IgD-negative memory B cell (primary cell): ENCODE results near the gene RGS3. TPM values are rescaled to one million over a fixed set of nuclear protein-coding genes. Genes with fewer than 3 reads are reported as not detected.

Experiments used
- H3K27ac Mint-ChIP-seq, 3 donors: one replicate each; pipeline ENCODE4 v1.8.0; 2020 to 2022; ENCODE audit warnings: mild to moderate bottlenecking in 3 of 3, mixed read lengths in 3 of 3, moderate library complexity in 1 of 3
- H3K27me3 Mint-ChIP-seq: one replicate; pipeline ENCODE4 v1.8.0; 2021; ENCODE audit warnings: mixed read lengths
- H3K36me3 Mint-ChIP-seq: one replicate; pipeline ENCODE4 v1.8.0; 2020; ENCODE audit warnings: mild to moderate bottlenecking, mixed read lengths
- H3K4me1 Mint-ChIP-seq, 3 donors: one replicate each; pipeline ENCODE4 v1.8.0; 2020 to 2022; ENCODE audit warnings: mixed read lengths in 3 of 3, mild to moderate bottlenecking in 1 of 3
- H3K4me3 Mint-ChIP-seq, 4 donors: one replicate each; pipeline ENCODE4 v1.8.0; 2020 to 2022; ENCODE audit warnings: mild to moderate bottlenecking in 4 of 4, mixed read lengths in 4 of 4, moderate library complexity in 3 of 4
- H3K9me3 Mint-ChIP-seq, 3 donors: one replicate each; pipeline ENCODE4 v1.8.0; 2020 to 2021; ENCODE audit warnings: mixed read lengths in 3 of 3, mild to moderate bottlenecking in 1 of 3
- polyA plus RNA-seq: library from polyadenylated mRNA; unstranded; fragments of 300-500 nt; fragmentation: Illumina TruSeq; gene quantifications from one replicate; pipeline ENCODE4 v1.2.3, GENCODE V29; 2021

The RGS3 gene
- polyA plus RNA-seq, 1 donor from 2014 or later, result 16.2 TPM

DNA sequence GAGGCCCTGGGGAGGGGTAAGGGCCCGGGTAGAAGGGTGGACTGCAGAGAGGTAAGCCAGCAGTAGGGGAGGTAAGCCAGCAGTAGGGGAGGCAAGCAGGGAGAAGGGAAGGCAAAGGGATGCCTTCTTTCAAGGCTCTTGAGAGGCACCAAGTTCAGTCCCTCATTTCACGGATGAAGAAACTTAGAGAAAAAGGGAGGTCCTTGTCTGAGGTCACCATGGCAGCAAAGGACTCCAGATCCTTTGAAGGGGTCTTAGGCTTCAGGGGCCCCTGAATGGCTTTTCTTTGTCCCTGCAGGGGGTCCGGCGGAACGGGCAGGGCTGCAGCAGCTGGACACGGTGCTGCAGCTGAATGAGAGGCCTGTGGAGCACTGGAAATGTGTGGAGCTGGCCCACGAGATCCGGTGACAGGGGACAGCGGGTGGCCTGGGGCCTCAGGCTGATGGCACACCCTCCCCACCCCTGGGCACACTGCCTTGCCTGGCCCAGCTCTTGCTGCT, 42.6 kb downstream of the RGS3 start:
- peaks cover 0 to 4% (median 0%) of the 10 kb centered on the region in 3 donors for H3K4me1 Mint-ChIP-seq
- H3K36me3 Mint-ChIP-seq, result peaks cover 4% of the 10 kb centered on the region
- H3K27ac Mint-ChIP-seq, result peak overlapping the region in 1 of 3 donors; percentile 84
- no peak overlapping the region for H3K4me3 Mint-ChIP-seq
- peaks cover 2% of the 10 kb centered on the region for H3K27me3 Mint-ChIP-seq
- no peaks in the 10 kb centered on the region for H3K9me3 Mint-ChIP-seq

DNA sequence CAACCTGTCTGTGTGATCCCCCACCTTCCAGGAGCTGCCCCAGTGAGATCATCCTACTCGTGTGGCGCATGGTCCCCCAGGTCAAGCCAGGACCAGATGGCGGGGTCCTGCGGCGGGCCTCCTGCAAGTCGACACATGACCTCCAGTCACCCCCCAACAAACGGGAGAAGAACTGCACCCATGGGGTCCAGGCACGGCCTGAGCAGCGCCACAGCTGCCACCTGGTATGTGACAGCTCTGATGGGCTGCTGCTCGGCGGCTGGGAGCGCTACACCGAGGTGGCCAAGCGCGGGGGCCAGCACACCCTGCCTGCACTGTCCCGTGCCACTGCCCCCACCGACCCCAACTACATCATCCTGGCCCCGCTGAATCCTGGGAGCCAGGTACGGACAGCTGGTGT, 43.7 kb downstream of the RGS3 start:
- Mint-ChIP-seq H3K27ac (no peak overlapping the region), H3K36me3 (peaks cover 3% of the 10 kb centered on the region), H3K4me3 (no peak overlapping the region), H3K27me3 (peaks cover 2% of the 10 kb centered on the region), H3K9me3 (no peaks in the 10 kb centered on the region), H3K4me1 (peaks cover 3 to 11% (median 5%) of the 10 kb centered on the region in 3 donors)

DNA sequence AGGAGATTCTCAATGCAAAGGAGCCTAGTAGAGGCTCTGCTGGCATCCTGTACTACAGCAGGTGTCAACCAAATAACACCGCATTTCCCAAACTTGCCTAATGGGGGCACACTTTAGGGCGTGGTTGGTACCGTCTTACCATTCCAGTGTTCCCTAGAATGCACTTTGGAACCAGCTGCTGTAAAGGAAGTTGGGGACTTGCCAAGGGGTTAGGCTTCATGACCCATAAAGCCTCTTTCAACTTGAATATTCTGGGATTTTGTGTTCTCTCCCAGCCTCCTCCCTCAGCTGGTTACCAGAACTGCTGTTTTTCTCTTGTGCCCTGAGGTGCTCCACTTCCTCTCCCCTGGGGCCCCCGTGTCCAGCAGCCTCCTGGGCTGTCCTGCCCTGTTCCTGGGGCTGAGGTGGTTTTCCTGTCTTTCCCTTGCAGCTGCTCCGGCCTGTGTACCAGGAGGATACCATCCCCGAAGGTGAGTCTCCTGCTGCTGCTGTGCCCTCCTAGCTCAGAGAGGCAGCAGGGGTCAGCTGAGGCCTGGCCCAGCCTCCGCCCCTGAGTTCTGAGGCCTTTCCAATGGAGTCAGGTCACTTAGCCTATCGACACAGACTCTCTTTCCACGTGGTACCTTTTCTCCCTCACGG, 44.7 kb downstream of the RGS3 start:
- Mint-ChIP-seq H3K9me3 (no peaks in the 10 kb centered on the region), H3K4me1 (peaks cover 8 to 12% (median 9%) of the 10 kb centered on the region in 3 donors), H3K36me3 (peaks cover 3% of the 10 kb centered on the region), H3K27ac (no peak overlapping the region), H3K27me3 (peaks cover 2% of the 10 kb centered on the region), H3K4me3 (no peak overlapping the region)

DNA sequence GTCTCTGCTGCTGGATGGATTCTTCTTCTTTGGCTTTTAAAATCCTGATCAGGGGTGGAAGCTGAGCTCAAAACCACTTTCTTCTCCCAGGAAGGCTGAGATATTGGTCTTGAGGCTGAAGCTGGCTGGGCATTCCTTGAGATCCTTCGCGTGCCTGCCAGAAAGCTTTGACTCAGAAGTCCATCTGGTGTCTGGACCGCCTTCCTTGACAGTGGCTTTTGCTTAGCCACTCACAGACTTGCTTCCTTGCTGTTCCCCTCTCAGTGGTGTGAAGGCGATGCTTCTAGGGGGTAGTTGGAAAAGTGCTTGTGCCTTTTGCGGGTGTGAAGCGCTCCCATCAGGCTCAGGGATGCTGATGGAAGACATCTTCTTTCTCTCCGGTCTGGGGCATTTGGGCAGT, 45.9 kb downstream of the RGS3 start:
- H3K27me3 Mint-ChIP-seq, result peaks cover 2% of the 10 kb centered on the region
- peaks cover 9 to 12% (median 9%) of the 10 kb centered on the region in 3 donors for H3K4me1 Mint-ChIP-seq
- H3K9me3 Mint-ChIP-seq, result no peaks in the 10 kb centered on the region
- H3K4me3 Mint-ChIP-seq, result no peak overlapping the region
- H3K27ac Mint-ChIP-seq, result no peak overlapping the region
- H3K36me3 Mint-ChIP-seq, result peaks cover 3% of the 10 kb centered on the region

DNA sequence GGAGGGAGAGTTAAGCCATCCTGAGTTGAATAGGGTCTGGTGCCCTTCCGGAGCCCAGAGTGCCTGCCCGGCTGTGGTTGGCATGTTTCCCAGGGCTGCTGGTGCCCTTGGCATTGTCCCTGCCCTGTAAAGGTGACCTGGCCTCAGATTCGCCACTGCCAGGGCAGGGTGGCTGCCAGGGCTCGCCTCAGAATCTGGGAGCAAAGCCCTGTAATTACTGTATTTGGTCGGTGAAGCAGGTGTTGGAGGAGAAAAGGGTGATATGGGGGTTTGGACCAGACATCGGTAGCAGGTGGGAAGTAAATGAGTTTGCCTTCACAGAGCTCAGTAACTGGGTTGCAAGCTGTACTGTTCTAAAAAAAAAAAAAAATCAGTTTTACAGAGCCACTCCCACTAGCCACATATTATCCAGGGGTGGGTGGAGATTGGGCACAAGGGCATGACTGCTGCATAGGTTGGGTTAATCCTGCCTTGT, 47.6 kb downstream of the RGS3 start:
- no peak overlapping the region for H3K27ac Mint-ChIP-seq
- no peak overlapping the region for H3K4me3 Mint-ChIP-seq
- peaks cover 9 to 13% (median 12%) of the 10 kb centered on the region in 3 donors for H3K4me1 Mint-ChIP-seq
- H3K36me3 Mint-ChIP-seq, result no peaks in the 10 kb centered on the region
- no peaks in the 10 kb centered on the region for H3K9me3 Mint-ChIP-seq
- H3K27me3 Mint-ChIP-seq, result peaks cover 2% of the 10 kb centered on the region

DNA sequence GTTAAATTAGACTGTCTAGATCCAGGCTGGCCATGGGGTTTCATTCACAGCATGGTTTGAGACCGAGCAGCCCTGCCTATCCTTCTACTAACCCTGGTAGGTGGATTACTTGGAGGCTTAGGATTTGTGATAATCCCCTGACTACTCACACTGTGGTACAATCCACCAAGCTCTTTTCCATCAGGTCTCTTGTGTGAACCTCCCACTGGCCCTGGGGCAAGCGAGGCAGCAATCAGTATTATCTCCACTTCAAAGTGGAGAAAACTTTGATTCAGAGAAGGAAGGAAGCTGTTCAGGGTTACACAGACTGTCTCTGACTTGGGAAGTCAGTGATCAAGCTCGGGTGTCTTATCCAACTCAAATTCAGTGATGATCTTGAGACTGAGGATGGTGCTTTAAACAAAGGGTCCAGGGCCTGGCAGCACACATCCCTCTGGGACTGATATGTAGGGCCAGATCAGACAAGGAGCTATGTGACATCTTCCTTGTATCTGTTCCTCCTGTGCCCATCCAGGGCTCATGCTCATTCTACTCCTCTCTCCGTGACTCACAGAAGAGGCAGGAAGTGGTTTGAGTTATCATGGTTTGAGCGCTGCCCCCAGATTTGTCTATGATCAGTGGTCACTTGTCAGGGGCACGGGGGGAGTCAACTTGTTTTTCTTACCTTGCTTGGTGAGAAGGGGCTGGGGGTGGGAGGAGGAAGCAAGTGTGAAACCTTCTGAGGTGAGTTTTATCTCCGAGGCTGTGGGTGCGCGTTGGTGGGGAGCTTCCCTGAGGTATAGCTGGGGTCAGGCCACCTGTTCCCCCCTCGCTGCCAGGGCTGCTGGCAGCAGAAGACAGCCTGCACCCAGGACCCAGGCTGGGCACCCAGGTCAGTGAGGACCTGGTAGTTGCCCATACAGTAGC, 48.6 kb downstream of the RGS3 start:
- Mint-ChIP-seq H3K4me3 (peak overlapping the region in 2 of 4 donors; percentile 31 to 73), H3K27ac (peak overlapping the region in 2 of 3 donors; percentile 3 to 92), H3K36me3 (no peaks in the 10 kb centered on the region), H3K4me1 (peaks cover 14 to 19% (median 17%) of the 10 kb centered on the region in 3 donors), H3K27me3 (peaks cover 2% of the 10 kb centered on the region), H3K9me3 (no peaks in the 10 kb centered on the region)

DNA sequence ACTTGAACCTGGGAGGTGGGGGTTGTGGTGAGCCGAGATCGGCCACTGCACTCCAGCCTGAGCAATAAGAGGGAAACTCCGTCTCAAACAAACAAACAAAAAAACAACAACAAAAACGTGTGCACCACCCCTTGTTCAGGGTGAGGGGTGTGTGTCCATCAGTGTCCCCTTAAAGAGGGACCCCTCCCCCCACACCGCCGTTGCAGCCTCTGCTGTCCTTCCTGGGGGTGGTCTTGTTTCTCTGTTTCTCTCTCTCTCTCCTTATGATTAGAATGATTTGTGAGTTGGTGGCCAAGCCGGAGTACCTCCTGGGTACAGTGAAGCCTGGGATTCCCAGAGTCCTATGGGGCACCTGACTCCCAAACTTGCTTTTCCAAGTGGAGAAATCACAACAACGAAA, 49.6 kb downstream of the RGS3 start:
- Mint-ChIP-seq H3K4me1 (peaks cover 18 to 22% (median 22%) of the 10 kb centered on the region in 3 donors), H3K36me3 (no peaks in the 10 kb centered on the region), H3K27ac (no peak overlapping the region), H3K27me3 (peaks cover 2% of the 10 kb centered on the region), H3K4me3 (peak overlapping the region in 1 of 4 donors; percentile 42), H3K9me3 (no peaks in the 10 kb centered on the region)

DNA sequence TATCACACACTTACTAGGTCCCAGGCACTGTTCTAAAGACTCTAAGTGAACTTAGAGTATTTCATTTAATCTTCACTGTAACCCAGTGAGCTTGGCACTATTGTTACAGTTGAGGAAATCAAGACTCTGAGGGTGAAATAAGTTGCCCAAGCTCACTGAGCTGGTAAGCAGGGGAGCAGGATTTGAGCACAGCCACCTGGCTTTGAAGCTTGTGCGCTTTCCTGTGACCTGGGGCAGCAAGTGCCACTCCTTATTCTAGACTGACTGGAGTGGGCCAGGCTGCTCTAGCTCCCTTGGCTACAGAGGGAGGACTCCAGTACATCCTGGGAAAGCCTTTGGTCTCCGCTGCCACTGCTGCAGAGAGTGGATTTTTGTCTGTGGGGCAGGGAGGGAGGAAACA, 50.0 kb downstream of the RGS3 start:
- H3K27ac Mint-ChIP-seq, result no peak overlapping the region
- H3K36me3 Mint-ChIP-seq, result no peaks in the 10 kb centered on the region
- H3K27me3 Mint-ChIP-seq, result no peaks in the 10 kb centered on the region
- H3K4me1 Mint-ChIP-seq, result peaks cover 18 to 24% (median 22%) of the 10 kb centered on the region in 3 donors
- H3K9me3 Mint-ChIP-seq, result no peaks in the 10 kb centered on the region
- H3K4me3 Mint-ChIP-seq, result peak overlapping the region in 2 of 4 donors; percentile 24 to 42

DNA sequence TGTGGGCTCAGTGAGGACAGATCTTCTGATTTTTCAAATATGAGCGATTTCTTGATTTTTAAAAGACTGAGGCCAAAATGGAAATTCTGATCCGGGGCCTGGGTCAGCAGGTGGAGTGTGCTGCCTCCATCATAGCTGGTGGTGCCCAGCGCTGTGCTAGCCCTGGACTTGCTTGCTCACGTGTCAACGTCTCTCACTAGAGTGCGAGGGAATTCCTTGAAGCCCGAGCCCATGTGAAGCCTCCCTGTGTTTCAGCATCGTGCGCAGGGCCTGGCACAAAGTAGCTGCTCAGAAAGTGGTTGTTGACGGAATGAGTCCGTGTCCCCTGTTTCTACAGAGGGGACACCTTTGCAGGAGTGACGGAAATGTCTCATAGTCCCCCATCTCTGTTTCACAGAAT, 50.5 kb downstream of the RGS3 start:
- Mint-ChIP-seq H3K27ac (no peak overlapping the region), H3K4me1 (peaks cover 20 to 27% (median 22%) of the 10 kb centered on the region in 3 donors)

DNA sequence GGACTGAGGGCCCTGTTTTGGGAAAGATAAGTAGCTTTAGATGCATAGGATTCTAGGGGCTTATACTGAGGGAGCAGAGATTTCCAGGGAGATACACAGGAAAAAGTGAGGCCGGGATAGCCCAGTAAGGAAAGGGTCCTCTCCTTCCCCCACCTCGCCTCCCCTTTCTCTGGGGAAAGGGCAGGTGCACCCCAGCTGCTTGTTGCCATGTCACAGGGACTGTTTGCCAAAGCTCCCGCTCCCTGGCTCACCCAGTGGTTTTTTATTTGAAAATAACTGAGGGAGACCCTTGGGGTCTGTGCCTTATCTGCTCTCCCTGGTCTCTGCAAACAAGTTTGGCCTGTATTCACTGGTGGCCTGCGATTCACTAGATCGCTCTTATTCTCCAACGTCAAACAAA, 51.2 kb downstream of the RGS3 start:
- Mint-ChIP-seq H3K4me1 (peaks cover 20 to 27% (median 22%) of the 10 kb centered on the region in 3 donors), H3K4me3 (no peak overlapping the region), H3K27ac (no peak overlapping the region), H3K36me3 (no peaks in the 10 kb centered on the region), H3K9me3 (no peaks in the 10 kb centered on the region), H3K27me3 (no peaks in the 10 kb centered on the region)

More for the DNA sequence above, 50.5 kb downstream of the RGS3 start:
- Mint-ChIP-seq H3K4me3 (no peak overlapping the region), H3K27me3 (no peaks in the 10 kb centered on the region), H3K9me3 (no peaks in the 10 kb centered on the region), H3K36me3 (no peaks in the 10 kb centered on the region)

DNA sequence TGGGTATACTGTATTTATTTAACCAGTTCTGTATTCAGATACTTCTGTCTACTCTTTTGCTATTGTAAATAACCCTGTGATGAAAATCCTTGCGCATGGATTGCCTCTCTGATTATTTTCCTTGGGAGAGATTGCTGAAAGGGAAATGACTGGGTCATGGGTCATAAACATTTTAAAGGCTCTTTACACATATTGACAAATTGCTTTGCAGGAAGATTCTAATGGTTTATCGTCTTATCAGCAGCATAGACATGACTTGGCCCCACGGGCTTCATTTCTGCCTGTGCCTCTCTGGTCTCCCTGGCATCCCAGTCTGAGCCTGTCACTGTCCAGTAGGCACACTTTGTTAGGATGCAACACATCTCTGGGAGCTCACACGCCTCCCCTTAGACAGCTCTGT, 52.3 kb downstream of the RGS3 start:
- Mint-ChIP-seq H3K4me3 (no peak overlapping the region), H3K27ac (peak overlapping the region in 1 of 3 donors; percentile 8), H3K4me1 (peaks cover 20 to 27% (median 22%) of the 10 kb centered on the region in 3 donors), H3K36me3 (no peaks in the 10 kb centered on the region), H3K9me3 (no peaks in the 10 kb centered on the region), H3K27me3 (no peaks in the 10 kb centered on the region)

DNA sequence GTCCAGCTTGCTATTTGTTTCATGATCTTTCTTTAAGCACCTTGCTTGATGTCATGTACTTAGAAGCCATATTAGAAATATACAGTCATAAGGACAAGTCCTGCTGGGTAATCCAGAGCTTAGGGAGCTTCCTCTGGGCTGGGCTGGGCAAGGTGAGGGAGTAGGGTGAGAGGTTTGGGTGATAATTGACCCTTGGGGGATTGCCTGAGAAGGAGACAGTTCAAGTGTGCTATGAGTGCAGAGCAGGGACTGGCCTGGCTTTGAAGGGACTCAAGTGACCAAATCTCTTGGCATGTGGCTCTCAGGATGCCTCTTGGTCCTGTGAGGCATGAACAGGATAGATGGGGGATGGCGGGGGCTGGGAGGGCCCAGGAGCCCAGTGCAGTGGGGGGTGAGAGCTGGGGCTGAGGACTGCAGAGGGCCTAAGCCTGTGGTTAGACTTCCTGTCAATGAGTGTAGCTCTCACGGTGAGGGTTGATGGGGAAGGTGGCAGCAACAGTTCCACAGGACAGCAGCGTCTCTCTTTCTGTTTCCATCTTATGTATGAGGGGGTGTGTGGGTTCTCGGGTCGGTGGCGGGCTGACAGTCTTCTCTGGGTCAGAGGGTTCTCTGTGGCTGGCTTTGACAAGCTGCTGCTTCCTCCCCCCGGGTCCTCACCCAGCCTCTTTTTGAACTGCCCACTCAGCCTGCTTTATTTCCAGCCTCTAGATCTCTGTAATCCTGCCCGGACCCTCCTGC, 53.5 kb downstream of the RGS3 start:
- Mint-ChIP-seq H3K27ac (peak overlapping the region; percentile 3 to 87 (median 48)), H3K27me3 (no peaks in the 10 kb centered on the region), H3K9me3 (no peaks in the 10 kb centered on the region), H3K4me3 (peak overlapping the region in 3 of 4 donors; percentile 68 to 75 (median 70)), H3K36me3 (no peaks in the 10 kb centered on the region), H3K4me1 (peaks cover 19 to 25% (median 20%) of the 10 kb centered on the region in 3 donors)

DNA sequence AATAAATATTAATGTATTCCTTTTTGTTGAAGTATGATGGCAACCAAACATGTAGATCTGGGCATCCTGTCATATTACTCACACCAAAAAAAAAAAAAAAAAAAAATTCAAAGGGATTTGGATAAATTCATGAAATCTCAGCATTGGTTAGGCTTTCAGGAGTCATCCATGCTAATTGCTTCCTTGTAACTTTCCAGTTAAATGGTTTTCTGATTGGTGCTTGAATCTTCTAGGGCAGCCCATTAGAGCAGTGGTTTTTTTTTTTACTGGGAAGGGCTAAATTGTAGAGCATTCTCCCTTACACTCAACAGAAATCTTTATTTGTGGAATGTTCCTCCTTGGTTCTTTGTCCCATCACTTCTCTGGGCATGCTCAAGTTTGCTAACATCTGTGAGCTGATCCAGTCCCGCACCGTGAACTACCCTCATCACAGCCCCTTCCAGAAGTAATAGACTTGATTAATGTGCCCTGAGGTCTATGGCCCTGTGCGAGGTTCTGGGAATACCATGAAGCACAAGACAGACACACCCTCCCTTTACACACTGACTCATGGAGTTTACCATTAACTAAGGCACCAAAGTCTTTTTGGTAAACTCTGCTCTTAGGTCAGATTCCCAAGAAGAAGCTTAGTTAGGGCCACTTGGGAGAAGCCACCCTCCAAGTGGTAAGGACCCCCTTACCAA, 56.0 kb downstream of the RGS3 start:
- H3K9me3 Mint-ChIP-seq, result no peaks in the 10 kb centered on the region
- H3K27me3 Mint-ChIP-seq, result no peaks in the 10 kb centered on the region
- peak overlapping the region in 1 of 3 donors; percentile 39 for H3K27ac Mint-ChIP-seq
- no peaks in the 10 kb centered on the region for H3K36me3 Mint-ChIP-seq
- H3K4me3 Mint-ChIP-seq, result no peak overlapping the region
- peaks cover 32 to 37% (median 34%) of the 10 kb centered on the region in 3 donors for H3K4me1 Mint-ChIP-seq

DNA sequence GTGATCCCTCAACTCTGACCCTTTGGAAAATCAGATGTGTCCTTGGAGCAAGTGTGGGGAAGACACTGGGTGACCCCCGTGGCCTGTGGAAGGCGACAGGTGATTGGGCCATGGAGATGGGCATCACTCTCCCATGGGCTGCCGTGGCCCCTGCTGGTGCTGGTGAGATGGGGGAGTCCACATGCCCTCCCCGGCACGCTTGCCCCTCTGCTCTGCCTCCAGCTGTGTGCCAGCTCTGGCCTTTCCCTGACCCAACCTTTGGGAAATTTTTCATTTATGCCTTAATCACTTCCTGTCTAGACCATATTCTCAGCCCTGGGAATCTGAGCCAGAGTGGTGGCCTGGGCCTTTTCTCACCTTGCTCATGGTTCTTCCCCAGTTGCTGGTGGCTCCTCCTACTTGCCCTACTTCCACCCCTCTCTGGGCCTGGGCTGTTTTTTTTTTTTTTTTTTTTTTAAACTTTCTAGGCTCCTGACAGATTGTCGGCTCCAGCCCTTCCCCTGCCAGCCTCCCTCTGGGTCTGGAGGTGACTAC, 56.6 kb downstream of the RGS3 start:
- no peaks in the 10 kb centered on the region for H3K36me3 Mint-ChIP-seq
- H3K27me3 Mint-ChIP-seq, result no peaks in the 10 kb centered on the region
- peaks cover 32 to 37% (median 34%) of the 10 kb centered on the region in 3 donors for H3K4me1 Mint-ChIP-seq

More for the DNA sequence above, 56.6 kb downstream of the RGS3 start:
- Mint-ChIP-seq H3K27ac (peak overlapping the region in 1 of 3 donors; percentile 39), H3K9me3 (no peaks in the 10 kb centered on the region), H3K4me3 (no peak overlapping the region)
